ENCODE data around the gene PSMC2. TPM values are rescaled to one million over a fixed set of nuclear protein-coding genes. Genes with fewer than 3 reads are reported as not detected.

PSMC2 gene
- total and polyA plus RNA-seq, 12 donors, result 74.5 to 355 (median 124) TPM

GRCh38 chr7:103346396-103346795, 1.0 kb upstream of the PSMC2 start:
- DNase-seq, result no peak
- H3K4me1 ChIP-seq (replicated peaks in 1 of 2), result peaks cover 12 to 48% of the 10 kb centered on the region in 2 donors
- H3K27me3 ChIP-seq, result no peaks in the 10 kb centered on the region
- no peak overlapping the region for H3K4me3 ChIP-seq
- H3K36me3 ChIP-seq (replicated peaks in 1 of 2), result peaks cover 0 to 2% of the 10 kb centered on the region in 2 donors
- 82 to 93% (median 86%) methylated on average over 5 of the region's 5 CpGs for WGBS, 4 donors
- H3K27ac ChIP-seq, result no peak overlapping the region
- no peaks in the 10 kb centered on the region for H3K9me3 ChIP-seq (replicated peaks in 1 of 3)
- no peak for TF ChIP-seq POLR2A (IDR thresholded peaks at IDR 0.05)
- TF ChIP-seq, protein P1, sequence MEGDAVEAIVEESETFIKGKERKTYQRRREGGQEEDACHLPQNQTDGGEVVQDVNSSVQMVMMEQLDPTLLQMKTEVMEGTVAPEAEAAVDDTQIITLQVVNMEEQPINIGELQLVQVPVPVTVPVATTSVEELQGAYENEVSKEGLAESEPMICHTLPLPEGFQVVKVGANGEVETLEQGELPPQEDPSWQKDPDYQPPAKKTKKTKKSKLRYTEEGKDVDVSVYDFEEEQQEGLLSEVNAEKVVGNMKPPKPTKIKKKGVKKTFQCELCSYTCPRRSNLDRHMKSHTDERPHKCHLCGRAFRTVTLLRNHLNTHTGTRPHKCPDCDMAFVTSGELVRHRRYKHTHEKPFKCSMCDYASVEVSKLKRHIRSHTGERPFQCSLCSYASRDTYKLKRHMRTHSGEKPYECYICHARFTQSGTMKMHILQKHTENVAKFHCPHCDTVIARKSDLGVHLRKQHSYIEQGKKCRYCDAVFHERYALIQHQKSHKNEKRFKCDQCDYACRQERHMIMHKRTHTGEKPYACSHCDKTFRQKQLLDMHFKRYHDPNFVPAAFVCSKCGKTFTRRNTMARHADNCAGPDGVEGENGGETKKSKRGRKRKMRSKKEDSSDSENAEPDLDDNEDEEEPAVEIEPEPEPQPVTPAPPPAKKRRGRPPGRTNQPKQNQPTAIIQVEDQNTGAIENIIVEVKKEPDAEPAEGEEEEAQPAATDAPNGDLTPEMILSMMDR (IDR thresholded peaks at IDR 0.05), result no peak
- intact Hi-C loops (cut with DNase I), result no loop called here

GRCh38 chr7:103348452-103348851, 1.0 kb downstream of the PSMC2 start:
- TF ChIP-seq, protein P1 (IDR thresholded peaks at IDR 0.05), result no peak
- TF ChIP-seq POLR2A (IDR thresholded peaks at IDR 0.05), result no peak
- no peak for DNase-seq
- Histone ChIP-seq H3K9me3 (replicated peaks in 1 of 3) (no peaks in the 10 kb centered on the region), H3K27me3 (no peaks in the 10 kb centered on the region), H3K36me3 (replicated peaks in 1 of 2) (peaks cover 0 to 11% of the 10 kb centered on the region in 2 donors), H3K27ac (peak overlapping the region in 1 of 5 donors; percentile 94), H3K4me3 (peak overlapping the region in 2 of 4 donors; percentile 72 to 75), H3K4me1 (replicated peaks in 1 of 2) (peaks cover 12 to 48% of the 10 kb centered on the region in 2 donors)
- intact Hi-C loops (cut with DNase I), result no loop called here
- 7 to 27% (median 15%) methylated on average over 13 of the region's 13 CpGs for WGBS, 4 donors

GRCh38 chr7:103348959-103349358, 1.5 kb downstream of the PSMC2 start:
- WGBS, 4 donors, result 19 to 28% (median 27%) methylated on average over 2 of the region's 2 CpGs
- TF ChIP-seq, protein P1 (IDR thresholded peaks at IDR 0.05), result no peak
- no peak for TF ChIP-seq POLR2A (IDR thresholded peaks at IDR 0.05)

GRCh38 chr7:103349805-103350204, 2.4 kb downstream of the PSMC2 start:
- H3K4me3 ChIP-seq, result peak overlapping the region in 1 of 4 donors; percentile 2
- no peak overlapping the region for H3K27ac ChIP-seq
- peaks cover 8 to 44% of the 10 kb centered on the region in 2 donors for H3K4me1 ChIP-seq (replicated peaks in 1 of 2)
- DNase-seq, result no peak
- TF ChIP-seq POLR2A (IDR thresholded peaks at IDR 0.05), result no peak
- WGBS, 4 donors, result 27 to 45% (median 45%) methylated on average over 1 of the region's 1 CpG
- H3K27me3 ChIP-seq, result no peaks in the 10 kb centered on the region
- intact Hi-C loops (cut with DNase I), result no loop called here
- peaks cover 0 to 19% of the 10 kb centered on the region in 2 donors for H3K36me3 ChIP-seq (replicated peaks in 1 of 2)
- H3K9me3 ChIP-seq (replicated peaks in 1 of 3), result no peaks in the 10 kb centered on the region

More at GRCh38 chr7:103348959-103349358, 1.5 kb downstream of the PSMC2 start:
- Histone ChIP-seq H3K4me3 (peak overlapping the region in 1 of 4 donors; percentile 75), H3K36me3 (replicated peaks in 1 of 2) (peaks cover 0 to 13% of the 10 kb centered on the region in 2 donors), H3K27ac (no peak overlapping the region), H3K9me3 (replicated peaks in 1 of 3) (no peaks in the 10 kb centered on the region), H3K27me3 (no peaks in the 10 kb centered on the region), H3K4me1 (replicated peaks in 1 of 2) (peaks cover 8 to 45% of the 10 kb centered on the region in 2 donors)
- no peak for DNase-seq
- intact Hi-C loops (cut with DNase I), result no loop called here

DNA sequence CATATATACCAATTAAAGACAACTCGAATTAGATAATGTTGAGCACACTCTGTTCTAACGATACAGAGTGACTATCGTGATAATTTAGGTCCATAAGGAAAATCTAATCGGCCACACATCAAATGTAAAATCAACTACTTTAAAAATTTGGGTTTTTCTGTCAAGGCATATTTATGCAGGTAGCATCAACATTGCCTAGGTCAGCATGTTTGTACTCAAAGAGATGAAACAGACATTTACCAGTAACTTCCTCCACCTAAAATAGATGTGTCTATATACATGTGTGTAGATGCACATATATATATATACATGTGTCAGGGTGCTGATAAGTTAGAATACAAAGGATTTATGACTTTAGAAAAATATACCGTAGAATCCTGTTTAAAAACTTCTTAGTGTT, 22.0 kb downstream of the PSMC2 start:
- no peaks in the 10 kb centered on the region for H3K4me1 ChIP-seq (replicated peaks in 1 of 2)

More for the DNA sequence above, 22.0 kb downstream of the PSMC2 start:
- no peak overlapping the region for H3K27ac ChIP-seq
- intact Hi-C loops (cut with DNase I), result loop anchor here in 1 of 2 donors (5.0 kb wide), 1 partner anchor 62 kb away; no protein-coding TSS in a partner anchor
- H3K27me3 ChIP-seq, result no peaks in the 10 kb centered on the region
- DNase-seq, result no peak
- H3K9me3 ChIP-seq (replicated peaks in 1 of 3), result no peaks in the 10 kb centered on the region
- no peak for TF ChIP-seq POLR2A (IDR thresholded peaks at IDR 0.05)
- TF ChIP-seq, protein P1 (IDR thresholded peaks at IDR 0.05), result no peak
- H3K4me3 ChIP-seq, result no peak overlapping the region
- 93 to 96% (median 94%) methylated on average over 5 of the region's 5 CpGs for WGBS, 4 donors
- peaks cover 0 to 55% of the 10 kb centered on the region in 2 donors for H3K36me3 ChIP-seq (replicated peaks in 1 of 2)
